Measurements from ENCODE around the gene MVB12B.

MVB12B gene

GRCh38 chr9:126304207-126304970 is 22.2 kb upstream of the MVB12B start:
- no peak for DNase-seq

DNA sequence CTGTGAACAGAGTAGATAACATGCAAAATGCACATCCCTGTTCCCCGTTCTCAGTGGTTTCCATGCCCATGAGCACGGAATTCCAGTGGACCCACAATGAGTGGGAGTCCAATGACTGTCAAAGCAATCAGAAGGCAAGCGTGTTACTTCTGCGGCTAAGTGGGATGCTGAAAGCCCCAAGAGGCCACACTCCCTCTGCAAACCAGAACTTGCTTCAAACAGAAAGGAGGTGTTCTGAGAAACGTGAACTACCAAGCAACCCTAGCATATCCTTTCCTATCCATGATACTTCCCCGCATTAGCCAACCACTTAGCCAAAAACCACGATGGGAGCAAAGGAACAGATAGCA is 21.7 kb upstream of the MVB12B start:
- DNase-seq, result no peak

DNA sequence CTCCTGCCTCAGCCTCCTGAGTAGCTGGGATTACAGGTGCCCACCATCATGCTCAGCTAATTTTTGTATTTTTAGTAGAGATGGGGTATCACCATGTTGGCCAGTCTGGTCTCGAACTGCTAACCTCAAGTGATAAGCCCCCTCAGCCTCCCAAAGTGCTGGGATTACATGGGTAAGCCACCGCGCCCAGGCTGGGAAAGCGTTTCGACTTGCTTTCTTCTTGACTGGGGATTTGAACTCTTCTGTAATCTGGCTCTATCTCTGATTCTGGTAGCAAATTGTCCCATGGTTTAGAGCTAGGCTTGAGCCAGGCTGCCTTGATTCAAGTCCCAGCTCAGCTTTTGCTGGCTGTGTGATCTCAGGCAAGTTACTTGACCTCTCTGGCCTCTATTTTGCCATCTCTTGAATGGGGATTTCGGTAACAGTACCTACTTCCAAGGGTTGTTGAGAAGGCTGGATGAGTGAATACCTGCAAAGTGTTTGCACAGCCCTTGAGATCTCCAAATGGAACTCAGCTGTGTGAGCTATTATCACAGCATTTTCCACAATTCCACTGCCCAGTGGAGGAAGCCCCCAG is 20.5 kb upstream of the MVB12B start:
- no peak for DNase-seq

GRCh38 chr9:126307322-126308061 is 19.1 kb upstream of the MVB12B start:
- no peak for DNase-seq

DNA sequence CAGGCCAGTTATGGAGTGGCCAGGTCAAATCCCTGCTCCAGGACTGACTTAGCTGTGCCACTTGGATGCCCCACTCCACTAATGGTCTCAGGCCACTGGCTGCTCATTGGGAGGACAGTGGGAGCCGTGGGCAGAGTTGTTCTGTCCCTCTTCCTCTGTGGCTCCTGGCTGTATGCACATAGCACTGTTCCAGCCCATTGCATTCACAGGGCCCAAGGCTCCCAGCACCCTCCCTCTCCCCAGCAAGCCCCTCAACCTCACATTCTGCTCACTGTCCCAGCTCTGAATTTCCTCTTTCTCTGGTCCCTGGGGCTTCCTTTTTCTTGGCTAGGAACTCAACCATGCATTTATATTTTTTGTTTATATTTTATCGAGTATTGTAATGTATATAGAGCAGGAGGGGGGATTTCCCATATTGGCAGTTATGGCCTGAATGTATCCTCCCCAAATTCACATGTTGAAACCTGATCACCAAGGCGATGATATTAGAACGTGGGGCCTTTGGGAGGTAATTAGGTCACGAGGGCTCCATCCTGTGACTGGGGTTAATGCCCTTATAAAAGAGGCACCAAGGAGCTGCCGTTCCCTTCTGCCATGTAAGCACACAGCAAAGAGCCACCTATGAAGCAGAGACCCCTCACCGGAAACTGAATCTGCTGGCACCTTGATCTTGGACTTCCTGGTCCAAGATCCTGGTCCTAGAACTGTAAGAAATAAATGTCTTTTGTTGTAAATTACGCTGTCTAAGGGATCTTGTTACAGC is 17.0 kb upstream of the MVB12B start:
- DNase-seq, result no peak

- no peak for DNase-seq
Measured at GRCh38 chr9:126312584-126313551, 13.8 kb upstream of the MVB12B start.

DNA sequence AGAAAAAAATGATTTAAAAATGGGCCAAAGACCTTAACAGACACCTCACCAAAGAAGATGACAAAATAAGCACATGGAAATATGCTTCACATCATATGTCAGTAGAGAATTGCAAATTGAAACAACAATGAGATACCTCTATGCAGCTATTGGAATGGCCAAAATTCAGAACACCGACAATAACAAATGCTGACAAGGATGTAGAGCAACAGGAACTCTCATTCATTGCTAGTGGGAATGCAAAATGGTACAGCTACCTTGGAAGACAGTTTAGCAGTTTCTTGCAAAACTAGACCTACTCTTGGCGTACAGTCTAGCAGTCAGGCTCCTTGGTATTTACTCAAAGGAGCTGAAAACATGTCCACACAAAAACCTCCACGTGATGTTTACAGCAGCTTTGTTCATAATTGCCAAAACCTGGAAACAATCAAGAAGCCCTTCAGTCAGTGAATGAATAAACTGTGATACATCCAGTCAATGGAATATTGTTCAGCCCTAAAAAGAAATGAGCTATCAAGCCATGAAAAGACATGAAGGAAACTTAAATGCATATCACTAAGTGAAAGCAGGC is 10.5 kb upstream of the MVB12B start:
- DNase-seq, result no peak

DNA sequence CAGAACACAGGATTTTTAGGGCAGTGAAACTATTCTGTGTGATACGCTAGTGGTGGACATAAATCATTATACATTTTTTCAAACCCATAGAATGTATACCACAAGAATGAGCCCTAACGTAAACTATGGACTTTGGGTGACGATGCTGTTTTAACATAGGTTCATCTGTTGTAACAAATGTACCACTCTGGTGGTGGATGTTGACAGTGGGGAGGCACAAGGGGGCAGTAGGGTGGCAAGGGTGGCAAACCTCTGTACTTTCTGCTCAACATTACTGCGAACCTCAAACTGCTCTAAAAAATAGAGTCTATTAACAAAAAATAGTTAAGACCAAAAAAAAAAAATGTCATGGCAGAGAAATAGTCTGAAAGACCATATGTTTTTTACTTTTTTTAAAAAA is 9.1 kb upstream of the MVB12B start:
- no peak for DNase-seq

GRCh38 chr9:126318858-126319257 is 7.8 kb upstream of the MVB12B start:
- no peak for DNase-seq

- DNase-seq, result no peak
Measured at GRCh38 chr9:126319671-126320070, 7.0 kb upstream of the MVB12B start.

GRCh38 chr9:126320158-126320922 is 6.3 kb upstream of the MVB12B start:
- no peak for DNase-seq

GRCh38 chr9:126321742-126322141 is 4.9 kb upstream of the MVB12B start:
- no peak for DNase-seq

DNA sequence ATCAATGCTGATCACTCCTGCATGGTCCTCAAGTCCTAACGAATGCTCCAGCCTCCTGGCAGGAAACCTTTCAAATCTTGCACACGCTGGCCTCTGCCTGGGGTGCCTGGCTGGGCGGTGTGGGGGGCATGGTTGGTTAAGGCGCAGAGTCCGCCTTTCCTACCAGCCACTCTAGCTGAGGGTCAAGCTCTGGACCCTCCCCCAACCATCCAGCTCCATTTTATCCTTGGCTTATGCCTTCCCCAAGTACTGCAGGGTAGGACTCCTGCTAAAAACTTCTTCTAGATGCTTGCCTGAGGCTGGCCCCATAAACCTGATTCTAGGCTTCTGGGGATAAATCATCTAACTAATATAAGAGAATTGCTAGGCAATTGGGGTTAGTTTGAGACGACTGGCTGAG is 808 bp upstream of the MVB12B start:
- no peak for DNase-seq

GRCh38 chr9:126327006-126327713 is 531 bp downstream of the MVB12B start:
- no peak for DNase-seq

DNA sequence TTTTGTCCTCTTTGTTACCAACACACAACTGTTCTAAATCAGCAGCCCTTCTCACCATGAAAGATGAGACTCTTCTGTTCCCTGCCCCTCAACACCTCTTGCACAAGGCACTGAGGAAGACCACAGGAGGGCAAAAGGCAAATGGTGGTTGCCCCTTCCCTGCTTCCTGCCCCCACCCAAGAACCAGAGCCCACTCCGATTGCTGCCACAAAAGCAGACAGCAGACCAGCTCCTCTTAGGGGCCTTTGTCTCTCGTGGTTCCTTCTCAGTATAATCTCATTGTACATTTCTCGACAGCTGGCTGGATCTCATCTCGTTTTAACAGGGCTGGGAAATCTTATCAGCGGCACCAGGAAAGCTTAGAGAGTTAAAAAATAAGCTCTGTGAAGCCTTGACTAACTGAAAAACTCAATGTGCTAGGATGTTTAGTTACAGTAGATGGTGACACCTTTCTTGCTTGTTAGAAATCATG is 1.1 kb downstream of the MVB12B start:
- DNase-seq, result no peak

DNA sequence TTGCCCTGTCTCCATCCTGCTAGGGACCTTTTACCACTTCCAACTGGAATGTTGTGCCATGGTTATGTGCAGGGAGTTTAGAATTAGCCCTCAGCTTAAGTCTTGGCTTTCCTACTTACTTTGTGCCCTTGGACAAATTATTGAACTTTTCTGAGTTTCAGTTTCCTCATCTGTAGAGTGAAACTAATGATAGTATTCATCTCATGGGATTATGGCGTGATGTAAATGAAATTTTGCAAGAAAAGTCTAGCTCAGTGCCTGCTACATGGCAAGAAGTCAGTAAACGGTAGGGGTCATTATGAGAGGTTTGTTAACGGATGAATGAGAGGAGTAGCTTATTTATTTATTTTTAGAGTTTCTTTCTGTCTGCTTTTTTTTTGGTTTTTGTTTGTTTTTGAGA is 1.8 kb downstream of the MVB12B start:
- DNase-seq, result no peak

GRCh38 chr9:126329476-126330275 is 3.0 kb downstream of the MVB12B start:
- no peak for DNase-seq

- no peak for DNase-seq
Measured at GRCh38 chr9:126330536-126330935, 3.9 kb downstream of the MVB12B start.

GRCh38 chr9:126331964-126332748 is 5.5 kb downstream of the MVB12B start:
- DNase-seq, result no peak
